DMS79 (cell line): ENCODE results near the gene PARP8.
"Not testable (repeated sequence)": the region's sequence is repeated elsewhere in the genome, so short reads cannot be mapped to it uniquely, and the experiment has no call there.

ENCODE experiments used
- DNase-seq: peaks from one replicate; lab custom pipeline; 2025; lab: John Stamatoyannopoulos, UW

The PARP8 gene

DNA sequence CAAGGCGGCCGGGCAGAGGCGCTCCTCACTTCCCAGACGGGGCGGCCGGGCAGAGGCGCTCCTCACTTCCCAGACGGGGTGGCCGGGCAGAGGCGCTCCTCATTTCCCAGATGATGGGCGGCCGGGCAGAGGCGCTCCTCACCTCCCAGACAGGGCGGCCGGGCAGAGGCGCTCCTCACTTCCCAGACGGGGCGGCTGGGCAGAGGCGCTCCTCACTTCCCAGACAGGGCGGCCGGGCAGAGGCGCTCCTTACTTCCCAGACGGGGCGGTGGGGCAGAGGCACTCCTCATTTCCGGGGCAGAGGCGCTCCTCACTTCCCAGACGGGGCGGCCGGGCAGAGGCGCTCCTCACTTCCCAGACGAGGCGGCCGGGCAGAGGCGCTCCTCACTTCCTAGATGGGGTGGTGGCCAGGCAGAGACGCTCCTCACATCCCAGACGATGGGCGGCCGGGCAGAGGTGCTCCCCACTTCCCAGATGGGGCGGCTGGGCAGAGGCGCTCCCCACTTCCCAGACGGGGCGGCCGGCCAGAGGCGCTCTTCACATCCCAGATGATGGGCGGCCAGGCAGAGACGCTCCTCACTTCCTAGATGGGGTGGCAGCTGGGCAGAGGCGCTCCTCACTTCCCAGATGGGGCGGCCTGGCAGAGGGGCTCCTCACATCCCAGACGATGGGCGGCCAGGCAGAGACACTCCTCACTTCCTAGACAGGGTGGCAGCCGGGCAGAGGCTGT is 108.2 kb downstream of the PARP8 start:
- not testable (repeated sequence) for DNase-seq

DNA sequence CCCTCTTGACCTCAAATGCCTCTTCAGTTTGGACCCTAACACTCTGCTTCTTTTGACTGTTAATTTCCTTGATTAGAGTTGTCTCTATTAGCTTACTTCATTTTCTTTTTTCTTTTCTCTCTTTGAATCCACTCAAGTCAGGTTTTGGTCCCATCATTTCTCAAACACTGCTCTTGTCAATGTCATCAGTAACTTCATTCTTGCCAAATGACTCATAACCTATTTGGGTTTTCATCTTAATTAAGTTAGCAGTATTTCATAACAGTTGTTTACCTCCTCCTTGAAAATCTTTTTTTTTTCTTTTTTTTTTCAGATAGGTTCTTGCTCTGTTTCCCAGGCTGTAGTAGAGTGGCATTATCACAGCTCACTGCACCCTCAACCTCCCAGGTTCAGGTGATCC is 119.6 kb downstream of the PARP8 start:
- no peak for DNase-seq

DNA sequence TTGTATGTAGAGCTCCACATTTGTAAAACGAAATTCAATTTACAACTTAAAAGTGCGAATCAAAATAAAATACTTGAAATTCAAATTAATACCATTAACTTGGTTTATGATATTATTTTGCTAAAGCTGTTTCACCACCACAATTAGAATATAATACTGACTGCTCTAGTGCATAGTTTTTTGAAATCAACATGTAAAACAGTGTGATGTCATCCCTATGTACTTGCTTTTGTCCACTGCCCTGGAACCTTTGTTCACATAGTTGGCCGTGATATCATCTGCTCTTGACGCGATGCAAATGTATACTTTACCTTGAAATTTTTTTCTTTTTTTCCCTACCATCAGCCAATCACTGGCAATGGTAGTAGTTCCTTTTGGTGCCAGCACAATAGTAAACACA is 125.4 kb downstream of the PARP8 start:
- DNase-seq, result no peak

DNA sequence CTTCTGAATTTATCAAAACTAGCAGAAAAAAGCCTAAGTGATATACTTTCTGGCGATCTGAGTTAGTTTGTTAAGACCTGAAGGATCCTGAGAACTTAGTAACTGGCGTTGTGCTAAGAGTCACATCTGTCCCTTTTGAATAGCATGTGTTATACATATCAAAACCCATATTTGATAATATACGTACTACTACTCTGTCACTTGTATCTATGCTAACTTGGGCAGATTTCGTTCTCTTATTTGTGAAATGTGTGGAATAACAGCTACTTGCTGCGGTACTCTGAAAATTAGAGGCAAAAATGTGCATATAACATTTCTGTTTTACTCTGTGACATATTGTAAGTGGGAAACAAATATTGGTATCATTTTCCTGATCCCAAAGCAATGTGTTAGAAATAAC is 126.4 kb downstream of the PARP8 start:
- DNase-seq, result no peak

DNA sequence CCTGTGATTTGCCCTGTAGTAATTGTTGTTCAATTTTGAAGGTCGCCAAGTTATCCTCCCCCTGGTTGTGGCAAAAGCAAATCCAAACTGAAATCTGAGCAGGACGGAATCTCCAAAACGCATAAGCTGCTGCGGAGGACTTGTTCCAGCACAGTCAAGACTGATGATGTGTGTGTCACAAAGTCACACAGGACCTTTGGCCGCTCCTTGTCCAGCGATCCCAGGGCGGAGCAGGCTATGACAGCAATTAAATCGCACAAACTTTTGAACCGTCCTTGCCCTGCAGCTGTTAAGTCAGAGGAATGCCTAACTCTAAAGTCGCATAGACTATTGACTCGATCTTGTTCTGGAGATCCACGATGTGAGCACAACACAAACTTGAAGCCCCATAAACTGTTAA is 128.4 kb downstream of the PARP8 start:
- DNase-seq, result no peak

DNA sequence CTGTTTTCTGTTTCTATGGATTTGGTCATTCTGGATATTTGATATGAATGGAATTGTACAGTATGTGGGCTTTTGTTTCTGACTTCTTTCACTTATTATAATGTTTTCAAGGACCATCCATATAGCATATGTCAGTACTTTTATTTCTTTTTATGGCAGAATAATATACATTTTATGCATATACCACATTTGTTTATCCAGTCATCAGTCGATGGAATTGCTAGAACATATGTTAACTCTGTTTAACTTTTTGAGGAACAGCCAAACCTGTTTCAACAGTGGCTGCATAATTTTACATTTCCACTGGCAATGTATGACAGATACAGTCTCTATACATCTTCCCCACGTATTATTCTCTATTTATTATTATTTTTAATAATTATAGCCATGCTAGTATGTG is 131.6 kb downstream of the PARP8 start:
- no peak for DNase-seq

DNA sequence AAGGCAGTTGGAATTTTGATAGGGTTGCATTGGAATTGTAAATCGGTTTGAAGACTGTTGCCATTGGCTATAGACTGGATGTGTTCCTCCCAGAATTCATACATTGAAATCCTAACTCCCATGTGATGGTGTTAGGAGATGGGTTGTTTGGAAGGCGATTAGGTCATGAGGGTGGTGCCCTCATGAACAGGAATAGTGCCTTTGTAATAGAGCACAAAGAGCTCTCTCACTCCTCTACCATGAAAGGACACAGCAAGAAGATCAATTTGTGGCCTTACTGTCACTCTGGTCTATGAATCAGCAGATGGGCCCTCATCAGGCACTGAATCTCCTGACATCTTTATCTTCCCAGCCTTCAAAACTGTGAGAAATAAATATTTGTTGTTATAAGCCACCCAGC is 133.2 kb downstream of the PARP8 start:
- DNase-seq, result no peak

DNA sequence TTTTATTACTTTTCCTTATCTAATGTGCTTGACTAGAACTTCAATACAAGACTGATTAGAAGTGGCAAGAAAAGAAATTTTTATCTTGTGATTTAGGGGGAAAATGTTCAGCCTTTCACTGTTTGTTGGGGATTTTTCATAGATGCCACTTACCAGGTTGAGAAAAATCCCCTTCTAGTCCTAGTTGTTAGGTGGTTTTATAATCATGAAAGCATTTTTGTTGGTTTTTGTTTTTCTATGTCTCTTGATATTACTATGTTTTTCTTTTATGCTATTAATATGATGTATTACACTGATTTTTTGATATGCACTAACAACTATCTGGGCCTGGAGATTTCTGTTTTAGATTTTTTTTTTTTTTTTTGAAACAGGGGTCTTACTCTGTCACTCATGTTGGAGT is 134.0 kb downstream of the PARP8 start:
- no peak for DNase-seq

DNA sequence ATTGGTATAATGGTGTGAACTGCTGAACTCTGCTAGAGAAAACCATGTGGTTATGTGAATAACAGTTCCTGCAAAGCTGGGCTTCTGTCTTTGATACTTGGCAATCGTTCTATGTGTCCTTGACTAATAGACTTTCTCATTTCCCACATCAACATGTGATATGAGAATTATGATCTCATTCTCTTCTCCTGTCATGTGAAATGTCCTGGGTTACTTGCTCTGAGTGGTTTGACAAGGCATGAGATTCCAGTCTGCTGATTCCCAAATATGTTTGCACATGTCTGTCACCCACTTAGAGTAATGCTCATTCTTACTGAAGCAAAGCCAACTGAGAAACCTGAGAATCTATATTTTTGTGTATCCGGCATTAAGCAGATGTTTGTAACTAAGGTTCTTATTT is 141.2 kb downstream of the PARP8 start:
- peak; percentile 24 for DNase-seq

DNA sequence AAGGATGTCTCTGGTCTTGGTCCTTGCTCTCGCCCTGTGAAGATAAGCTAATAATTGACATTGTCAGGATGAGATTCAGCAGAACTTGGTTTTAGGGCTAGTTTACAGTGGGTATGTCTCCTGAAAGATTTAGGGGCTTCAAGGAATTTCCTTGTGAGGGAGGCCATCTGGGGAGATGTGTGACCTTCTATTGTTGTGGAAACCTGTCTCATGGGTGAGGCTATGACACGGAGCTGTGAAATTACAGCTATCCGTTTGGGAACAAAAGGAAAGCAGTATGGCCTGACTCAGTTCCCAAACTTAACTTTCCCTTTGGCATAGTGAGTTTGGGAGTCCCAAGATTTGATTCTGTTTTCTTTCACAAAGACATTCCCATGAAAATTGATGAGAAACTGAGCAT is 142.0 kb downstream of the PARP8 start:
- no peak for DNase-seq

DNA sequence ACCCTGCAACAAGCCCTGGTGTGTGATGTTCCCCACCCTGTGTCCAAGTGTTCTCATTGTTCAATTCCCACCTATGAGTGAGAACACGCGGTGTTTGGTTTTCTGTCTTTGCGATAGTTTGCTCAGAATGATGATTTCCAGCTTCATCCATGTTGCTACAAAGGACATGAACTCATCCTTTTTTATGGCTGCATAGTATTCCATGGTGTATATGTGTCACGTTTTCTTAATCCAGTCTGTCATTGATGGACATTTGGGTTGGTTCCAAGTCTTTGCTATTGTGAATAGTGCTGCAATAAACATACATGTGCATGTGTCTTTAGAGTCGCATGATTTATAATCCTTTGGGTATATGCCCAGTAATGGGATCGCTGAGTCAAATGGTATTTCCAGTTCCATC is 145.3 kb downstream of the PARP8 start:
- not testable (repeated sequence) for DNase-seq

DNA sequence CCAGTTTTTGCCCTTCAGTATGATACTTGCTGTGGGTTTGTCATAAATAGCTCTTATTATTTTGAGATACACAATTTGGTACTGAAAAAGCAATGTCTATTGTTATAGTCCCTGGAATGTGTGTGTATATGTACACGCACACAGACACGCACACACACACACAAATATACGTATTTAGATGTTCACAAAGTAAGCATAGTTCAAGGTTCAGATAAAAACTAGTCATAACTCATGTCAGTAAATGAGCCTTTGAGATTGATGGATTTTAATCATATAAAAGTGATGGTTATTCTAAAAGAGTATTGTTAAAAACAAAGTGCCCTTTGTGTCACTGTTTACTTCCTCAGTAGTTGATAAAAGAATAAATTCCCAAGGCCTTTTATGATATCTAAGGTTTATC is 147.3 kb downstream of the PARP8 start:
- DNase-seq, result no peak

DNA sequence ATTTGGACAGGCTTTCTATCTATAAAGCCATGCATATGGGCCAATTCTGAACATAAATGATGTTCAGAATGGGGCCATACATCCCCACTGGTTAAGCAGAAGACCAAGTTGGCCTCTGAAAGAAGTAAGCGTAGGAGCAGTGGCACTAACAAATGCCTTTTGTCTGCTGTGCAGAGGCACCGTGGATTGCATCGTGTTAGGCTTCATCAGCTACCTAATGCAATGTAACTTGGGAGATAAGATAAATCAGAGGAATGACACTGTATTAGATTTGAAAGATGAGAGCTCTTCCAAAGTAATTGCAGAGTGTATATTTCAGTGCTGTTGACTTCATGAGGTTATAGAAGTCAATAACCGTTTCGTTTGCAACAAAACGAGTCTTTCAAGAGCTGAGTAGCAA is 148.1 kb downstream of the PARP8 start:
- DNase-seq, result no peak

DNA sequence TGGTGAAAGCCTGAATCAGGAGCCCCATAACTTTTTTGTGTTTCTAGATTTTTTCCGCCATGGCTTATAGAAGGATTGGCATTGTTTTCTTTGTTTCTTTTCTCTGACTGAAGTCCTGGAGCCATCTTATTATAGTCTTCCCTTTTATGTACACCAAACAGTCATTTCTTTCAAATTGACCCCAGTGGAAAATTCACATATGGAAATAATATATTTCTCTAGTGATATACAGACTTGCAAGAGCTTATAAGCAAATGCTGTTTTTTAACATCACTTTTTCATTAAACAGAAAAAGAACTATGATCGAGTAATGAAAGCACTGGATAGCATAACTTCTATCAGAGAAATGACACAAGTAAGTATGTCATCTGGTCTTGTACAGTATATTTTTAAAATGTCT is 155.6 kb downstream of the PARP8 start:
- DNase-seq, result no peak

DNA sequence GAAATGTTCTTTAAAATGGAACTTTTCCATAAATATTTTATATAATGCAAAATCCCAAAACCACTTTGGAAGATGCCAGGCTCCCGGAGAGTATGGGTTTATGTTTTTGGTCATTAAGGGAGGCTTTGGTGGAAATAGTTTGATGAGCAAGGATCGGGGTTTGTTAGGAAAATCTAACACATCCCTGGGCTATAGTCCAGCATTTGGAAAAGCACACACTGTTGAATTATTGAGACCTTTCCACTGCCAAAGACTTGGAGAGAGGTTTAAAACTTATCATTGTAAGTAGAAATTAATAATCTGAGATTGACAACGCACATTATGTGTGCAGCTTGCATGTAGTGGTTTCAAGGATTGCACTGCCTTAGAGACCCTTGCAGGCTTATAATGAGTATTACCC is 156.3 kb downstream of the PARP8 start:
- DNase-seq, result no peak

DNA sequence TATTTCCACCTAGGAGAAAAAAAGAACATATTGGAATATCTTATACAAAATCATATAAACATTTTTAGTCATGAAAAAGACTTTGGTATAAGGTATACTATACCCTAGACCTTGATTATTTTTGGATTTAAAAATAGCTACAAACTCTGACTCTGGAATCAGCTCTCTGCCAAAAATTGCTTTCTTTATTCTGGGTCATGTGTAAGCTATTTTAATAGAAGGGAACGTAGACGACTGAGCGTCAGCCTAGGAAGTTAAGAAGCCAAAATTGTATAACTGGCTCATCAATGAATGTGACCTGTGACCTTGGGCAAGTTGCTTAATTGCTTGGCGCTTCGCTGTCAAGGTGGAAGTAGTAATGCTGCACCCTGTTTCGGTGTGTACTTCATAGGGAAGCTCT is 157.1 kb downstream of the PARP8 start:
- no peak for DNase-seq

DNA sequence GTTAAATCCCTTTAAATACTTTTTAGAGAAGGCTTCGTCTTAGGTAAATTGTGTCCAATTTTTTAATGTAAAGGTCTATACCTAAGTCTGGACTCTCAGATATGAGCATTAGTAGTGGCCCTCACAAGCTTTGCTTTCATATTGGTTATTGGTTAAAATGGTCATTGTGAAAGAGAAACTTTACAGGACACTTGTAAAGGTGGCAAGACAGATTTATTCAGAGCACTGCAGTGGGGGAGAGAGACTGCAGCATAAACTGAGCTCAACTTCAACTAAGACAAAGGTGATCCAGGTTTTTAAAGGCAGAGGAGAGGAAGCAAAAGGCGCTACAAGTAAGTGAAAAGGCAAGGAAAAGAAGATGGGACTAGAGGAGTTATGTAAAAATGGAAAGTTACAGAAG is 157.7 kb downstream of the PARP8 start:
- no peak for DNase-seq

DNA sequence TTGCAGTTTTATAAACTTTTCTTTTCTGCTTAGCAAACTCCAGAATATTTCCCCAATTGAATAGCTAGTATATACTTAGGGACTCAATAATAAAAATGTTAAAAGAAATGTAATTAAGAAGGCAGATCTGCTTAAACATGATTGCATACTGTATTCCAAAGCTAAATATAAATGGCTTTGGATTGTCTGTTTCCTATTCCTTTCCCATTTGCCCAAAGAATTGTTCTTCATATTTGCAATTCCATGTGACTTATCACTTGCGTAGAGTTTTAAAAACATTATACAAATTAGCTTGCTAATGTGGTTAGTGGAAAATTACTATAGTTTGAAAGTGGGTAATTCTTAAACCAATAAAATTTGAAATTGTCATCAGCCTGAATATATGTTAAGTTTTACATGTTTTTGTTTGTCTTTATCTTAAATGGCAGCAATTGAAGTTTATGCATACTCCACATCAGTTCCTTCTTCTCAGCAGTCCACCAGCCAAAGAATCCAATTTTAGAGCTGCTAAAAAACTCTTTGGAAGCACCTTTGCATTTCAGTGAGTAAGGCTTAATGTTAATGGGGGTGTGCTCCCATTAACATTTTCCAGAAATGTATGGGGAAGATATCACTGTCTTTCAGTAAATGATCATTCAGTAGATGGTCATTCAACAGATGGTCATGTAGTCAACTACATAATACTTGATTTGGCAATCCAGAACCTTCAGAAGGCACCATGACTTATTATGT is 161.2 kb downstream of the PARP8 start:
- DNase-seq, result no peak

DNA sequence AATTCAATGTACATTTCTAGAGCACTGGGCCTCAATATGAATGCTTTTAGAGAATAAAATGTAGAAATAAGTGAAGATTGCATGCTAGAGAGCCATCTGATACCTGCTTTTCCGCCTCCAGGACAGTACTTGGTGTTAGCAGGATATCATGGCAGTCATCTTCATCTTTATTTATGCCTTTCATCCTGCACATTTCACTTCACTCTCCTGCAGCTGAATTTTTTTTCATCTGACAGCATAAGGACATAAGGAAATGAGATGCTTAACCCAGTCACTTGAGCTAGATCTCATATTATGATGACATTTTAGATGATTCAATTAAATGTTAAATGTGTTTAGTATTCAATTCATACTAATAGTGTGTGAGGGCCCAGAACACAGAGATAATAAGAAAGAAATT is 162.6 kb downstream of the PARP8 start:
- DNase-seq, result no peak

DNA sequence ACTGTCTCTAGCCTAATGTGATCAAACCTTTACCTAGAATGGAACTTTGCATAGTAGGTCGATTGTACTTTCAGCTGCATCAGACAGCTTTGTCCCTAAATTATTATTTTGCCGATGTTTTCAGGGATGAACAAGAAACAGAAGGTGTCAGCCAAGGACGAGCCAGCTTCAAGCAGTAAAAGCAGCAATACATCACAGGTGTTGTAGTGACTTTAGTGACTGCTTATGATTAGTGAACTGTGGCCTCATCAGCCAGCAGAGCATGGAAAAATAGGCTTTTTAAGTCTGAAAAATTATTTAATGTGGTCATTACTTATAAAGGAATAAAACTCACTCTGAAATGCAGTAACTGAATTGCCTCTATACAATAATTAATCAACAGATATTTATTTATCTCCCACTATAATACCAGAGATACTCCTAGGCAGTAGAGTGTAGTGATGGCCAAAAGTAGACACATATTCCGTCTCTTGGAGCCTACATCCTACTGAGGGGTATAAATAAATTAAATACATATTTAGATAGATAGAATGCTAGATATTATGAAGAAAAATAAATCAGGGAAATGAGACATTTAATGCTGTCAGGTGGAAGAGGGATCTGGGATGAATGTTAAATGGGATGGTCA is 166.3 kb downstream of the PARP8 start:
- no peak for DNase-seq

DNA sequence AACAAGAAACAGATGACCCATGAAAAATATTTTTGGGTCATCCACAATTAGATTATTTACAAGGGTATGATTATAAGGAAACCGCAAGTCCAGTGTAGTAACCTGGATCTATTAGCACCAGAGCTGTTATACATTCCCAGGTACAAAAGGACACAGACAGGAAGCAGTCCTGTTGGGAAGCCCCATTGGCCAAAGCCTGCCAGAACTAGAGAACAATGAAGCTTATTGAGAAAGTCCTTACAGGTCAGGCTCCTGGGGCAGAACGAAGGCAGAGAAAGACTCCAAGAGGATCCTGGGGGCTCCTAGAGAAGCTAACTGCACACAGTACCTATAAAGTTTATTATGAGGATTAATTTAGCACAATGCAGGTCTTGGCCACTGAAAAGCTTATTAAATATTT is 169.9 kb downstream of the PARP8 start:
- no peak for DNase-seq

DNA sequence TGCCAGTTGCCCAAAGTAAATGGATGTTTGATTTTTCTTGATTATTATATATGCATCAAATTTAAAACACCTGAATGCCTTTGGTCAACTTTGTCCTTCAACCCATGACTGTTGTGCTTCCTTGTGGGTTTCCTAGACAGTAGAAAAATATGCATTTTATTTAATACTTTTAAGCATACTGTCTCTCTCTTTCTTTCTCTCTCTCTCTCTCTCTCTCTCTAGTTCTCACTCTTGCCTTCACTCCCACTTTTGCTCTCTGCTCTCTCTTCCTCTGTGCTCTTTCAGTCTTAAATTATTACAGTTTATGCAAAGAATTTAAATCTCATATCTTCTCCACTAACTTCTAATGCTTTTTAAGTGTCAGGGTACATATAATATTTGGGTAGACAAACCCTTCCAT is 173.0 kb downstream of the PARP8 start:
- DNase-seq, result no peak

DNA sequence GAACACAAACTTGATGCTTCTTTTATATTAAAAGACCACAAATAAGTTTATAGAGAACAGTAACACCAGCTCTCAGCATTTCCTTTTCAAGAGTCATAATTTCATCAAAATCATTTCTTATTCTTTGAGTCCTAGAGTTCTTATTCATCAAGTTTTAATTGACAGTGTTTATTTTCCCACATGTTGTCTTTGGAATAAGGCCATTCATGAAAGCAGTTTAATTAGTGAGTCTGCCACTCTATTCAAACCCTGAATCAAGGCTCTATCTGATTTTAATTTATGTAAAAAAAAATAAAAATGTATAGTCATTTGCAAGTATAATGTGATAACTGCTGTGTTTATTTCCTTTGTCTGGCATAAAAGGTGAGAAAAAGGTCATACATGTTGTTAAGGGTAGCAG is 176.7 kb downstream of the PARP8 start:
- no peak for DNase-seq

DNA sequence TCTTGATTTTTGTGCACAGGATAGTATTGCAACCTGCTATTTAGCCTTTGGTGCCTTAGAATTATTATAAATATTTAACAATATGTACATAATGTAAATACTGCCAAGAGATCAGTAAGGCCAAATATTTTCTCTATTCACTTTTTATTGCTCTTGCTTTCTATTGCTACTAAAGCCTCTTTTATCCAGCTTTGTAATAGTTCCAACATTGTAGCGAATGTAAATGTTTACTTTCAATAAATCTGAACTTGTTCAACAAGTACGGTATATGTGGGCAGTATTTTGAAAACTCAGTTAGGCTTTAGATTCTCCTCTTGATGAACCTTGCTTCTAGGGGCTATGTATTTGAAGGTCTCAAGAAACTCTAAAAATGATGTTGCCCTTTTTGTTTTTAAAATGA is 179.8 kb downstream of the PARP8 start:
- DNase-seq, result no peak
